MM.1S (cell line): Measurements from ENCODE around the gene HOXB1.

Experiments used
- DNase-seq: peaks from one replicate; pipeline ENCODE4 v3.0.0-alpha.2; 2015
- H2AFZ ChIP-seq: fragments of 300-600 bp; sonication (generic); 2 replicates; pipeline ENCODE4 v1.6.0; 2016; ENCODE audit warnings: antibody characterized with exemption, low read length
- H3F3A ChIP-seq: fragments of 300-600 bp; sonication (generic); 2 replicates; pipeline ENCODE4 v1.6.1; 2016; ENCODE audit warnings: mild to moderate bottlenecking, antibody characterized with exemption, low read length, moderate library complexity, mixed read lengths; ENCODE audit not compliant: insufficient read depth
- H3K27ac ChIP-seq: fragments of 300-600 bp; sonication (generic); 2 replicates; pipeline ENCODE4 v1.5.1; 2016; ENCODE audit warnings: mild to moderate bottlenecking, low read length
- H3K27me3 ChIP-seq: fragments of 300-600 bp; sonication (generic); replicated peaks from 2 replicates; pipeline ENCODE4 v1.6.0; 2016; ENCODE audit warnings: low read length; ENCODE audit not compliant: insufficient read depth
- H3K36me3 ChIP-seq: fragments of 300-600 bp; sonication (generic); replicated peaks from 2 replicates; pipeline ENCODE4 v1.6.1; 2016; ENCODE audit warnings: mild to moderate bottlenecking, low read length, mixed read lengths; ENCODE audit not compliant: insufficient read depth
- H3K4me1 ChIP-seq: fragments of 300-600 bp; sonication (generic); 2 replicates; pipeline ENCODE4 v1.6.1; 2016; ENCODE audit warnings: low read length, mixed read lengths
- H3K4me2 ChIP-seq: fragments of 300-600 bp; sonication (generic); 2 replicates; pipeline ENCODE4 v1.6.0; 2016; ENCODE audit warnings: low read depth, low read length
- H3K4me3 ChIP-seq: fragments of 300-600 bp; sonication (generic); 2 replicates; pipeline ENCODE4 v1.5.1; 2016; ENCODE audit warnings: low read length, mixed read lengths
- H3K79me2 ChIP-seq: fragments of 300-600 bp; sonication (generic); 2 replicates; pipeline ENCODE4 v1.6.1; 2016; ENCODE audit warnings: mixed run types, low read length, mixed read lengths
- H3K9ac ChIP-seq: fragments of 300-600 bp; sonication (generic); 2 replicates; pipeline ENCODE4 v1.6.1; 2016; ENCODE audit warnings: low read length, mixed read lengths
- H3K9me2 ChIP-seq: fragments of 300-600 bp; sonication (generic); replicated peaks from 2 replicates; pipeline ENCODE4 v1.6.1; 2016; ENCODE audit warnings: mild to moderate bottlenecking, low read length, mixed read lengths; ENCODE audit not compliant: insufficient read depth
- H3K9me3 ChIP-seq: fragments of 300-600 bp; sonication (generic); replicated peaks from 2 replicates; pipeline ENCODE4 v1.6.1; 2016; ENCODE audit warnings: mild to moderate bottlenecking, low read length, mixed read lengths; ENCODE audit not compliant: insufficient read depth
- H4K20me1 ChIP-seq: fragments of 300-600 bp; sonication (generic); 2 replicates; pipeline ENCODE4 v1.6.1; 2016; ENCODE audit warnings: mild to moderate bottlenecking, low read length, moderate library complexity, mixed read lengths; ENCODE audit not compliant: insufficient read depth
- CTCF ChIP-seq: fragments of 300-600 bp; sonication (generic); IDR thresholded peaks from 2 replicates; pipeline ENCODE4 v1.5.1; 2016; ENCODE audit warnings: antibody characterized with exemption, low read length, mixed read lengths
- EZH2 ChIP-seq: fragments of 300-600 bp; sonication (generic); optimal IDR thresholded peaks from 2 replicates; pipeline ENCODE3; 2017; ENCODE audit warnings: low read depth, mild to moderate bottlenecking, antibody characterized with exemption, low read length, mixed read lengths
- EZH2phosphoT487 ChIP-seq: fragments of 300-600 bp; sonication (generic); IDR thresholded peaks from 2 replicates; pipeline ENCODE4 v1.6.1; 2018; ENCODE audit warnings: antibody characterized with exemption, low read length

Gene HOXB1

GRCh38 chr17:48552466-48553189 lies 21.8 kb upstream of the HOXB1 start:
- H3K4me3 ChIP-seq = no peak overlapping the region
- H2AFZ ChIP-seq = no peak overlapping the region
- H3K4me2 ChIP-seq = no peak overlapping the region
- TF ChIP-seq EZH2 (no peak), CTCF (no peak), EZH2phosphoT487 (no peak)
- no peak overlapping the region for H3K27ac ChIP-seq
- H3K9me2 ChIP-seq = no peaks in the 10 kb centered on the region
- no peaks in the 10 kb centered on the region for H3K36me3 ChIP-seq
- H3F3A ChIP-seq = no peaks in the 10 kb centered on the region
- H3K27me3 ChIP-seq = no peaks in the 10 kb centered on the region
- H3K9ac ChIP-seq = no peak overlapping the region
- no peaks in the 10 kb centered on the region for H3K9me3 ChIP-seq
- no peaks in the 10 kb centered on the region for H3K79me2 ChIP-seq
- DNase-seq = no peak
- H3K4me1 ChIP-seq = no peaks in the 10 kb centered on the region
- H4K20me1 ChIP-seq = no peaks in the 10 kb centered on the region

- no peak for DNase-seq
- Histone ChIP-seq H3K36me3 (no peaks in the 10 kb centered on the region), H2AFZ (no peak overlapping the region), H3K9me3 (no peaks in the 10 kb centered on the region), H3K79me2 (no peaks in the 10 kb centered on the region), H4K20me1 (no peaks in the 10 kb centered on the region), H3K9ac (no peak overlapping the region), H3K4me1 (no peaks in the 10 kb centered on the region), H3K9me2 (no peaks in the 10 kb centered on the region), H3K27me3 (no peaks in the 10 kb centered on the region), H3F3A (no peaks in the 10 kb centered on the region), H3K4me3 (no peak overlapping the region), H3K4me2 (no peak overlapping the region), H3K27ac (no peak overlapping the region)
- TF ChIP-seq EZH2phosphoT487 = no peak
- TF ChIP-seq CTCF = no peak
- no peak for TF ChIP-seq EZH2
These were observed 21.0 kb upstream of the HOXB1 start for GRCh38 chr17:48551596-48552465.

- Histone ChIP-seq H3K4me3 (no peak overlapping the region), H3K4me2 (no peak overlapping the region), H3K79me2 (no peaks in the 10 kb centered on the region), H3K9me3 (no peaks in the 10 kb centered on the region), H3K9ac (no peak overlapping the region), H2AFZ (no peak overlapping the region), H3K4me1 (no peaks in the 10 kb centered on the region), H3K36me3 (no peaks in the 10 kb centered on the region), H3K9me2 (no peaks in the 10 kb centered on the region), H3K27ac (no peak overlapping the region), H3F3A (no peaks in the 10 kb centered on the region), H3K27me3 (no peaks in the 10 kb centered on the region), H4K20me1 (no peaks in the 10 kb centered on the region)
- no peak for TF ChIP-seq EZH2phosphoT487
- no peak for TF ChIP-seq EZH2
- no peak for TF ChIP-seq CTCF
- DNase-seq = no peak
These were observed 20.4 kb upstream of the HOXB1 start for GRCh38 chr17:48551214-48551555.
